HEK293T (cell line): Measurements from ENCODE around the gene CCDC88B.

Experiments used
- ARNT ChIP-seq: fragments of 450-650 bp; IDR thresholded peaks from 2 replicates; pipeline ENCODE4 v1.6.1; 2017; ENCODE audit warnings: mild to moderate bottlenecking
- BHLHE40 ChIP-seq: fragments of 450-650 bp; IDR thresholded peaks from 2 replicates; pipeline ENCODE4 v1.6.1; 2016; ENCODE audit warnings: mild to moderate bottlenecking, moderate library complexity, borderline replicate concordance
- ELF4 ChIP-seq: fragments of 450-650 bp; IDR thresholded peaks from 2 replicates; pipeline ENCODE4 v1.6.1; 2017; ENCODE audit warnings: antibody characterized with exemption
- FOXK2 ChIP-seq: fragments of 450-650 bp; IDR thresholded peaks from 2 replicates; pipeline ENCODE4 v1.6.1; 2016; ENCODE audit warnings: mild to moderate bottlenecking
- FOXM1 ChIP-seq: fragments of 450-650 bp; IDR thresholded peaks from 2 replicates; pipeline ENCODE4 v1.6.1; 2017; ENCODE audit warnings: mild to moderate bottlenecking, borderline replicate concordance
- LEF1 ChIP-seq: fragments of 450-650 bp; IDR thresholded peaks from 2 replicates; pipeline ENCODE4 v1.6.1; 2017; ENCODE audit warnings: mild to moderate bottlenecking, borderline replicate concordance
- SP1 ChIP-seq: fragments of 450-650 bp; IDR thresholded peaks from 2 replicates; pipeline ENCODE4 v1.6.1; 2017
- SUZ12 ChIP-seq: fragments of 450-650 bp; IDR thresholded peaks from 2 replicates; pipeline ENCODE4 v1.6.1; 2016; ENCODE audit warnings: mild to moderate bottlenecking
- TARDBP ChIP-seq: fragments of 450-650 bp; IDR thresholded peaks from 2 replicates; pipeline ENCODE4 v1.6.1; 2016
- ZNF384 ChIP-seq: fragments of 450-650 bp; IDR thresholded peaks from 2 replicates; pipeline ENCODE4 v1.6.1; 2016

GRCh38 chr11:64372021-64372420 lies 32.0 kb downstream of the CCDC88B start:
- TF ChIP-seq SP1 (no peak), ARNT (no peak), LEF1 (no peak), ELF4 (no peak), FOXK2 (no peak), BHLHE40 (no peak), TARDBP (no peak), ZNF384 (no peak), SUZ12 (no peak), FOXM1 (no peak)
